Activated effector memory CD4-positive, alpha-beta T cell treated with Interleukin-2 at 50 U/mL for 16 hours (primary cell): Measurements from ENCODE around the gene KIAA1755.

Experiments
- DNase-seq: peaks from one replicate; pipeline ENCODE4 v3.0.0-alpha.2; 2020

KIAA1755 gene

GRCh38 chr20:38216746-38217595 is 43.6 kb downstream of the KIAA1755 start:
- no peak for DNase-seq

GRCh38 chr20:38216201-38216600 is 44.3 kb downstream of the KIAA1755 start:
- DNase-seq = no peak

- no peak for DNase-seq
Observed at GRCh38 chr20:38215194-38216182, 45.0 kb downstream of the KIAA1755 start.

GRCh38 chr20:38214256-38215193 is 46.0 kb downstream of the KIAA1755 start:
- no peak for DNase-seq

GRCh38 chr20:38213607-38213940 is 47.0 kb downstream of the KIAA1755 start:
- no peak for DNase-seq

GRCh38 chr20:38212806-38213606 is 47.5 kb downstream of the KIAA1755 start:
- DNase-seq = no peak

- DNase-seq = no peak
Observed at GRCh38 chr20:38211200-38212097, 49.1 kb downstream of the KIAA1755 start.

GRCh38 chr20:38210741-38211140 is 49.8 kb downstream of the KIAA1755 start:
- DNase-seq = no peak

GRCh38 chr20:38209736-38210405 is 50.7 kb downstream of the KIAA1755 start:
- no peak for DNase-seq

GRCh38 chr20:38209054-38209675 is 51.4 kb downstream of the KIAA1755 start:
- no peak for DNase-seq

- DNase-seq = no peak
Observed at GRCh38 chr20:38208523-38208922, 52.0 kb downstream of the KIAA1755 start.

- DNase-seq = no peak
Observed at GRCh38 chr20:38208088-38208487, 52.4 kb downstream of the KIAA1755 start.

GRCh38 chr20:38207621-38208020 is 52.9 kb downstream of the KIAA1755 start:
- DNase-seq = no peak

- no peak for DNase-seq
Observed at GRCh38 chr20:38205001-38205400, 55.5 kb downstream of the KIAA1755 start.

GRCh38 chr20:38203981-38204357 is 56.6 kb downstream of the KIAA1755 start:
- no peak for DNase-seq

GRCh38 chr20:38203337-38203980 is 57.1 kb downstream of the KIAA1755 start:
- no peak for DNase-seq

- DNase-seq = no peak
Observed at GRCh38 chr20:38202982-38203293, 57.6 kb downstream of the KIAA1755 start.

- DNase-seq = no peak
Observed at GRCh38 chr20:38202153-38202981, 58.2 kb downstream of the KIAA1755 start.
